GM18858 (cell line): ENCODE data around the gene C2orf81.
A peak's percentile ranks its signal among the peaks of the same experiment; 100 is the strongest.
"Not testable (repeated sequence)": the region's sequence is repeated elsewhere in the genome, so short reads cannot be mapped to it uniquely, and the experiment has no call there.

Source experiments
- ATAC-seq: cut with Tn5 transposase; IDR thresholded peaks from one replicate; pipeline ENCODE4 v1.9.1; 2021; ENCODE audit not compliant: unreplicated experiment

C2orf81 gene

DNA sequence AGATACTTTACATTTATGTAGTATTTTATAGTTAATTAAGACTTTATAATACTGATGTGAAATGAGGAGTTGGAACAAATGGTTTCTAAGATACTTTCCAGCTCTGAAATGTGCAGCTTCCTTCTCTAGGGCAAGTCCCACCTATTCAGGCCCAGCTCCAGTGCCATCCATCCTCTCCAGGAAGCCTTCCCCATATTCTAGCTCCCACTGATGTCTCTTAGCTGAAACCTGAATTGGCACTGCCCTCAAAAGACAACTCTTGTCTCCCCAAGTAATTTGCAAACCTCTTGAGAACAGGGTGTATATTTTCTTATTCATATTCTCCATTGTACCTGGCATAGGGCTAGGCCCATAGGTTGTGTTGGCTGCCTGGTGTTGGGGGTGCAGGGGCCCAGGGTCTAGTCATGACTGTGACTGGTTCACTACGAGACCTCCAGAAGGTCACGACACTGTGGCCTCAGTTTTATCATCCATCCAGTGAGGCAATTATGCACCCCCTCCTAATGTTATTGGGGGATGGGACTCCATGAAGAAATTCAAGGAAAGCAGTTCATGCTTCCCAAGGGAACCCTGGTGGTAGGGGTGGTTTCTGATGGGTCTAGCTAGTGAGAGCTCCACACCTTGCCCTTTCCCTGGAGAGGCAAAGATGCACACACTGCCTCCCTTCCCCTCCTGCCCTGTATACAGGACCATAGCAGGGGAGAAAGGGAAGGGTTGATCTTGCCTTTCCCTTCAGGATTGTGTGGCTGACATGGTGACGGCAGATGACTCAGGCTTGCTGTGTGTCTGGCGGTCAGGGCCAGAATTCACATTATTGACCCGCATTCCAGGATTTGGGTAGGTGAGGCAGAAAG, 2.9 kb upstream of the C2orf81 start:
- ATAC-seq: no peak

DNA sequence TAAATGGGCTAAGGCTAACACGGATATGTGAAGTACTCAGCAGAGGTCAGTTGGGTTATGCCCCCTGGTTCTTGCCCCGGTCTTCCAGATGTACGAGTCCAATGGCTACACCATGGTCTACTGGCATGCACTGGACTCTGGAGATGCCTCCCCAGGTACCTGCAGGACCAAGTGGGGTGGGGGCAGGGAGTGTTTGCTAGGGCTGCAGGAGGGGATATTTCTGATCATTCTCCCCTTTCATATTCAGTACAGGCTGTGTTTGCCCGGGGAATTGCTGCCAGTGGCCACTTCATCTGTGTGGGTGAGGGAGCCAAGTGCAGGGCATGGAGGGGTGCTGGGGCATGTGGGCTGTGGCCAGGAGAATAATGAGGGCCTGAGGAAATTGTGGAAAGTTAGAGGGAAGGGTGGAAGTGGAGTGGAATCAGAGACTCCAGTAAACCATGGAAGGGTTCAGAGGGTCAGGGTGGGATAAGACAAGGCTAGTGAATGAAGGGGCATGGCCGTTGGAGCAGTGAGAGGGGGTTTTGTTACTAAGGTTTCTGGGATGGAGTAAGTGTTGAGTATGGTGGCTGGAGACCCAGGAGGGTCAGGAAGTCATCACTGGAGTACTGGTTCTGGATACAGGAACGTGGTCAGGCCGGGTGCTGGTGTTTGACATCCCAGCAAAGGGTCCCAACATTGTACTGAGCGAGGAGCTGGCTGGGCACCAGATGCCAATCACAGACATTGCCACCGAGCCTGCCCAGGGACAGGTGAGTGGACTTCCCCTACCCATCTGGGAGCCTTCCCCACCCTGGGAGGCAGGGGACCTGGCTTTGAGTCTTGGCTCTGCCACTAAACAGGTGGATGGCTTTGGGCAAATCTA, 2.0 kb upstream of the C2orf81 start:
- ATAC-seq: no peak

DNA sequence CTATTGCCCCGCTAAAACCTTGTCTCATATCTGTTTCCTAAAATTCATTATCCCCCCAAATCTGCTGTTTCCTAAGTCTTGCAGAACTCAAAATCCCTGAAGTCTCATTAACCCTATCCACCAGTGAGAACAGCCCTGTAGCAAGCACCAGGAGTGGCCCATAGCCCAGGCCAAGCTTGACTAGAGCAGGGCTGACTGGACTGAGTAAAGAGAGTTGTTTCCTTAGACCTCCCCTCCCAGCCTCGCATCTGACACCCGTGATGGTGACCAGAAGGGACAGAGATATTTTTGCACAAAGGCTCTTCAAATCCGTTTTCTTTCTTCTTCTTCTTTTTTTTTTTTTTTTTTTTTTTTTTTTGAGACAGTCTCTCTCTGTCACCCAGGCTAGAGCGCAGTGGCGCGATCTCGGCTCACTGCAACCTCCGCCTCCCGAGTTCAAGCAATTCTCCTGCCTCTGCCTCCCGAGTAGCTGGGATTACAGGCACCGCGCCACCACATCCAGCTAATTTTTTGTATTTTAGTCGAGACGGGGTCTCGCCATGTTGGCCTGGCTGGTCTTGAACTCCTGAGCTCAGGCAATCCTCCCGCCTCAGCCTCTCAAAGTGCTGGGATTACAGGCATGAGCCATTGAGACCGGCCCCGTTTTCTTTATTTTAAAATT, 846 bp downstream of the C2orf81 start:
- ATAC-seq: not testable (repeated sequence)

DNA sequence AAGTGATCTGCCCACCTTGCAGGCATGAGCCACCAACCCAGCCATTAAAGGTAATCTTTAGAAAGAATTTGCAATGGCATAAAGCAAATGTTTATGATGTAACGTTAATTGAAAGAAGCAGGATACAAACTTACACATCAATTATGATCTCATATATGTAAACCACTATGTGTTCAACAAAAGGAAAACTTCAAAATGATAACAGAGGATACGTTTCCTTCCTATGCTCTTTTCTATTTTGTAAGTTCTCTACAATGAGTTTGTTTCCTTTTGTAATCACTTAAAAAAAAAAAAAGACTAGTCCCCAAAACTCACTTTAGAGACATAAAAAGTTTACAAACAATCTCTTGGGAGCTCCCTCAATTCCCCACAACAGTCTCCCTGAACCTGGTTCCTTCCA, 1.4 kb downstream of the C2orf81 start:
- no peak for ATAC-seq

DNA sequence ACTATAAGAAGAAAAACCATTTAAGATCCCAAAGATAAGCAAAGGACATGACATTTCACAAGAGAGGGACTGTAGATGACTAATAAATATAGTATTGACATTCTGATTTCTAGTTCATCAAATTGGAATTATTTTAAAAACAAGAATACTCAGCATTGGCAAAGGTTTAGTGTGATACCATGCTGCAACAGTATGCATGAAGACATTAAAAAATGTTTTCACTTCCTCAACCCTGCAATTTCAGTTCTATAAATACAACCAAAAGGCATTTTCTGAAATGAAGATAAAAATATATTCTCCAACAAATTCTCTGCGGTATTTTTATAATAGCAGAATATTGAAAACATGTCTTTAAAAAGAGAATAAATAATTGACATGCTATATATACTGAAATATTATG, 2.1 kb downstream of the C2orf81 start:
- ATAC-seq: no peak

DNA sequence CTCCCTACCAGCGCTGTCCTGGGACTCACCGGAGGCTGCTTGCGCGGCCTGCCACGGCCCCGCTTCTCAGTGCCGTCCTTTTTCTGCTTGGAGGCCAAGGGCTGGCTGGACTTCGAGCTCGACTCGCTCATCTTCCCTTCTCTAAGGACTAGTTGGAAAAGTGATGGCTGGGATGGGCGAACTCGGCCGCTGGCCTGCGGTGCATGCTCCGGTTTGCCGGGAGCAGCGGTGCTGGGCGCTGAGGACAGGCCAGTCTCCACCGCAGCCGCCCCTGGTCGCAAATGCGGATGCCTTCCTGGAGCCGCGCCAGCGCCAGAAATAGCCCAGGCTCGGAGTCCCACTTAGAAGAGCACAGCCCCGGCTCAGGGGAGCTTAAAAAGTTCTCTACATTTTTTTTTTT, 3.1 kb downstream of the C2orf81 start:
- ATAC-seq: no peak

DNA sequence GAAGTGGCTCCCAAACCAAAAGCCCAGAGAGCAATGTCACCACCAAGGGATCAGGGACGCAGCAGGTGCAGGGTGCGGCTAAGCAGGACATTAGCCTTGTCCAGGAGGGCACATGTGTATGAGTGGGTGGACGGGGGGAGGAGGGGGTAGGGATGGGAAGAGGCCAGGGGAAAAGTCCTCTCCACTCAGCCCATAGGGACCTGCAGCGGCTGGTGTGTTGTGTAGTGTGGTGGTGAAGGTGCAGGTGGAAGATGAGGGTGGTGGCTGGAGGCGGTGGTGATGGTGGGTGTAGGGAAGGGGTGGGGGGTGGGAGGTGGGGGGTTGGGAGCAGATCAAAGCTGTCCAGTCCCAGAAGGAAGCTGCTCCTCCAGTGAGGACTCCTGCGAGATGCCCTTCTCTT, 3.7 kb downstream of the C2orf81 start:
- no peak for ATAC-seq

DNA sequence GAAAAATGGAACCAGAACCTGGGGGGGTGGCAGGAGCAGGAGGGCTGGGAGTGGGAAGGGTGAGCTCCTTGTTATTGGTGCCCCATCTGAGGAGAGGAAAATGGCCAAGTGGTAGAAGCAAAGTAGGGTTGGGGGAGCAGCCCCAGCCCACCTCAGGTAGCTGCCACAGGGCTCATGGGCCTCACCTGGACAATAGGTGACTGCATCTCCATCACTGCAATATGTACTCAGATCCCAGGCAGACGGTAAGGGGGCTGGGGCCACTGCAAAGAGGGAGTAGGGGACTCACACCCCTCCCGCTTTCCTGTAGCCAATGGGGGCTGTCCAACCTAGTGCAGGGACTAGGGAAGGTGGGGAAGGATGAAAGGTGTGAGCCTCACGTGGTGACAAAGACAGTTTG, 4.2 kb downstream of the C2orf81 start:
- ATAC-seq: no peak

DNA sequence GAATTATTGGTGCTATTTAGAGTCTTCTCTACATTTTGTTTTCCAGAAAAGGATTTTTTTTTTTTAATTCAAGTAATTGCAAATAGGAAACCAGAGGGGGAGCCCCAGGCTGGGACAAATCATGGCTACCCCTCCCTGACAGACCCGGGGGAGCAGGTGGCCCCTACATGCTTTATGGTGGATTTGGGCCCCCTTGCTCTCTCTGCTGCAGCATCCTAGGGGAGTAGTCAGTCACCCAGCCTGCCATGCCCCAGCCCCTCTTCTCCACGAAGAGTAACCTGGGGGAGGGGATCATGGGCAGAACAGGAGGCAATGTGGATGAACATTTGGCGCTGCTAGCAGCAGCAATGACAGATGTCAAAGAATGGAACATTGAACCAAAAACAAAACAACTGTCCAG, 4.6 kb downstream of the C2orf81 start:
- ATAC-seq: no peak

DNA sequence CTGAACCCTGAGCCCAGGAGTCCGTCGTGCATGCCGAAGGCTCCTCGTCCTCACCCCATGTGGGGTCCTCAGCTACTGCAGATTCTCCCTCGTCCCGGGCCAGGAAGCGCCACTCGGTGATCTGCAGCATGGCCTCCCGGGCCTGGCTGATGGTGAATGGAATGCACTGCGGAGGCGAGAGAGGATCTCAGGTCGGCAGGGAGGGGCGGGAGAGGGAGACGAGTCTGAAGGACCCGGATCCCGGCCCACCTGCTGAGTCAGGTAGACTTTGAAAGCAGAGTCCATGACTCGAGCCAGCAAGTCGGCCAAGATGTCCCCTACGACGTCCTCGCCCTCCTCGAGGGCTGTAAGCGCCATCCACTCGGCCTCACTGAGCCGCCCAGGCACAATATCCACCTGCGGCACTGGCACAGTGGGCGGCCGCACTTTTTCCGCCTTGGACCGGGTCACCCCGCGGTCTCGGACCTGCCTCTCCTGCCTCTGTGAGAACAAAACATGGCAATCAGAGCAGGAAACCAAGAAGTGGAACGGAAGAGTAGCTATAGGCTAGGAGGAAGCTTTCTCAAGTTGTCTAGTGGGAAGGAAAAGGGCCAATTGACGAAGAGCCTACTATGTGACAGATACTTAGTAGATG, 5.5 kb downstream of the C2orf81 start:
- no peak for ATAC-seq

DNA sequence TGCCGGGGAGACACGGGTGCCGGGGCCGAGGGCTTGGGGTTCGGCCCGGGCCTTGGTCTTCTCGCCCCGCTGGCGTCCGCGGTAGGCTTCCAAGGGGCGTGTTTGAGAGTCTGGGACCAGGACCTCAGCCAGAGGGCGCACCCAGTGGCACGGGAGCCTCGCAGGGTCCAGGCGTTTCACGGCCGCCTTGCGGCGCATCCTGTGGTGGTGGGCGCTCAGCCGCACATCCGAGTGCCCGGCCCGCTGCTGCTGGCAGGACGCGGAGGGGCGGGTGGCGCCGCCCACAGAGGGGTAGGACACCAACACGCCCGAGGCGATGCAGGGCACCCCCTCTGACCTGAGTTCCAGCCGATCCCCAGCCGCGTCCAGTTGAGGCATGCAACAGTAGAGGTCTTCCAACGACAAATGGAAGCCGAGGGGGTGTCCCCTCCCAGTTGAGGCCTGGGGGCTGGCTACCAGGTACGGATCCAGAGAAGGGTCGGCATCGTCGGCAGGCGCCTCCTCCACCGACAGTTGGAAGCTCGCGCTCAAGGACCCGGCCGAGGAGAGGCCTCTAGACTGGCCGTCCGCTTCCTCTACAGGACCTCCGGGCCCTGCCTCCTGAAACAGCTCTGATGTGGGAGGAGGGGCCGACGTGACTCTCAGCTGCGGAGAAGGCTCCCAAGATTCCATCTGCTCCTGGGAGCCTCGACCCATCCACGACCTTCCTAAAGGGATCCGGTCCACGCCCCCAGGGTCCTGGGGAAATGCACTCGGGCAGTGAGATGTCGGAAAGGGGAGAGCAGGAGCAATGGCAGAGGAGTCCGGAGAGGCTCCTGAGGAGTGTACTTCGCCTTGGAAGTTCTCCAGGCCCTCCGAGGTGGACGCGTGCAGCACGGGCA, 6.3 kb downstream of the C2orf81 start:
- ATAC-seq: no peak

DNA sequence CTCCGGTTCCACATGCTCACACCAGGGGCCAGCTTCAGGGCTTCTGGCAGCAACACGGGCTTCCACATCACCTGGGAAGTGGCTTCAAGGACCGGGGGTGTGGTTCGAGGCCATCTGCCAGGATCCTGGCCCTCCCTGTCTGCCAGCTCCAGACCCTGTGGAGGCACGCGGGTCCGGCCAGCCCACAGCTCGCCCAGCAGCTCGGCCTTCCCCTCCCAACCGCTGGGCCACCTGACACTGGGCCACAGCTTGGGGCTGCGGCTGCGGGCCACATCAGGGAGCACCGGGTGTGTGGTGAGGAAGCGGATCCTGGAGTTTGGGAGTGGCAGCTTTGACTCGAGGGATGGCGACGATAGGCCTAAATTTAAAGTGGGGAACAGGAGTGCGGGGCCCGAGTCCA, 7.0 kb downstream of the C2orf81 start:
- ATAC-seq: no peak

DNA sequence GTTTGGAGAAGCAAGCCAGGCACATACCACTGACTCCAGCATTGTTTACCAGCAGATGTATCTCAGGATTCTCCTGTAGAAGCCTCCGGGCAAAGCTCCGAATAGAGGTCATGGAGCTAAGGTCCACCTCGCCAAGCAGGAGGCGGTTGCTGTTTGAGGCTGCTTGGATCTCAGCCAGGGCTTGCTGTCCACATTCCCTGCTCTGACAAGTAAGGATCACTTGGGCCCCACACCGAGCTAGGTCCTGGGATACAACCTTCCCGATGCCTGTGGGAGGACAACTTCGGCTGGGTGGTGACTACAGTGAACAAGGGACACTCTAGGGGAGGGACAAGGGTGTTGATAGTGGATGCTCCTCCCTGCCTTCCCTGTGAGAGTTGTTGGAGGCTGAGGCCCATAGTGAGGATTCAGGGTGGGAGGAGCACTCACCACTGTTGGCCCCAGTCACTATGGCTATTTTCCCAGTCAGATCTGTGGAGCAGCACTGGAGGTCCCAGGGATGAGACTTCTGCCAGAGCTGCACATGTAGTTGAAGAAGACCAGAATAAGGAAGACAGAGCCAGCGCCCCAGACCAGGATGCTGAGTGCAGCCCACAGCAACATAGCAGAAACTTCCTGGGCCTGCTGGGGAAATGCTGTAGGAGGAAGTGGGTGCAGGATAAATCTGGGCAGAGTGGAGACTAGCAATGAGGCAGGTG, 8.3 kb downstream of the C2orf81 start:
- no peak for ATAC-seq

DNA sequence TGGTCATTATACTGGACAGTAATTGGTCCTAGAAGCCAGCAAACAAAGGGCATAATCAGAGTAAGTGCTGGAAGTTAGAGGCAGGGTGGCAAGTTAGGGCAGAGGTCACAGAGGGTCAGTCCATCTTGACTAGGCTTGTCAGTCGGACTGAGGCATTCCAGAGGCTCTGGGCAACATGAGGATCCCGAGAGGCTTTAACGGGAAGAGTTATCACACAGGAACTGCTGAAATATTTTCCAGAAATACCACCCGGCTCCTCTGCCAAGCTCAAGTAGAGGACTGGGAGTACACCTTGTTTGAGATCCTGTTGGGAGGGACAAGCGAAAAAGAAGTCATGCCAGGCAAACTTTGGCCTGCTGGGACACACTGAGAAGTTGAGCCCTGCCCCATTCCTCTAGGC, 13.7 kb downstream of the C2orf81 start:
- no peak for ATAC-seq

DNA sequence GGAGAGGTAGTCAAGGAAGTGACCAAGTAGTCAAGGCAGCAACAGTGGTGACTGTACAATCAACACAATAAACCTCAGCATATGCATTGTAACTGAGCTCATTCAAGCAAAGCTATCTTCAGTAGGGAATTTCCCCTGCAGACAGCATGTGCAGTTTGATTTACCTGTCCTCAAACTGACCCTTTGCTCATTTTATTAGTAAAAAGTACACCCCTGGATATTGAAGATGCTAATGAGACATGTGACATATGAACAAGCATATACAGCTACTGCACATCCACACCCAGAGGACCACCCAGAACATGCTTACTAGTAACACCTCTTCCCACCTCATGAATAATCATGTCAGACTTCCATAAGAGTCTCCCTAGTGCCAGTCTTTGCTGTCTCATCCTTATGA, 15.4 kb downstream of the C2orf81 start:
- ATAC-seq: peak; percentile 83

DNA sequence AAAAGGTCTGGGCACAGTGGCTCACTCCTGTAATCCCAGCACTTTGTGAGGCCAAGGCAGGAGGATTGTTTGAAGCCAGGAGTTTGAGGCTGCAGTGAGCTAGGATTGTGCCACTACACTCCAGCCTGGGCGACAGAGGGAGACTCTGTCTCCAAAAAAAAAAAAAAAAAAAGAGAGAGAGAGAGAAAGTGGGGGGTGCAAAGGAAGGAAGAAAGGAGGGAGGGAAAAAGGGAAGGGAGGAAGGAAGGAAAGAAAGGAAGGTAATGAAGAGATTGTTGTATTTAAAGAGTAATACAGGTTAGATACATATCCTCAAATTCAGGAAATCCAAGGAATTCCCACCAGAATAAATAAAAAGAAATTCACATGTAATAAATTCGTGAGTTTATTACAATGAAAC, 19.5 kb downstream of the C2orf81 start:
- ATAC-seq: no peak

DNA sequence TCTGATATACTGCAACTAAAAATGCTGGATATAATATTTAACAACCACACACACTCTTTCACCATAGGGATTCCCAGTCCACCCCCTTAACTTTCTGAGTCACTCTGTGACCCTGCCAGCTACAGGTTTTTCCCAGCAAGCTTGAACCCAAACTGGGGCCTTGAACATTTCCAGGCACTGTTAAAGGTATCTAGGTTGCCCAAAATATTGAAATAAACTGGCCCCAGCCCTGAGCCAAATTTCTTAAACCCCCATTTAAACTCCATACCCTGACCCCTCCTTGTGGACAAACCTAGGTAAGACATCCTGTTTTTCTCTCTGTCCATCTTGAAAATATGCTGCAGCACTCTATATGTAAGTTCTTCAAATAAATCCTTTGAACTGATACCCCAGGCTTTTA, 21.6 kb downstream of the C2orf81 start:
- ATAC-seq: no peak

DNA sequence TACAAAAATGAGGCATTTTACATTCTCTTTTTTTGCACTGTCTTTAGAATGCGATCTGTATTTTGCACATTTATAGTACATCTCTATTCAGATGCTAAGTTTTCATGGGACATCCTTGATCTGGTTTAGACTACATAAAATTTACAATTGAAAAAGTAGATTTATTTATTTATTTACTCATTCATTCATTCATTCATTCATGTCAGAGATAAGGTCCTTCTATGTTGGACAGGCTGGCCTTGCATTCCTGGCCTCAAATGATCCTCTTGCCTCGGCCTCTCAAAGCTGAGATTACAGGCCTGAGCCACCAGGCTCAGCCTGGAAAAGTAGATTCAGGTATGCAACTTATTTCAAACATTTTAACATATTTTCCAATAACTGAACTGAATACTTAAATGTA, 25.3 kb downstream of the C2orf81 start:
- ATAC-seq: no peak

DNA sequence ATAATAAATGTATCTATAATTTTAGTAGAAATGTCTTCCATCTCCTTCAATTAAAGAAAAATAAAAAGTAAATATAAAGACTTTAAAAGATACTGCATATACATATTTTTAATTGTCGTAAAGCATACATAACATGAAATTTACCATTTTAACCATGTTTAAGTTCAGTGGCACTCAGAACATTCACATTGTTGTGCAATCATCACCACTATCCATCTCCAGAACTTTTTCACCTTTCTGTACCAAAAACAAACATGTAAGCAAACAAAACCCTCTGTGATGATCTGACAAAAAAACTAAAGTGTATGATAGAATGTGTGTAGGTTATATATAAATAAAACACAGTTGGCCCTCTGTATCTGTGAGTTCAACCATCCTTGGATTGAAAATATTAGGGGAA, 27.9 kb downstream of the C2orf81 start:
- no peak for ATAC-seq

DNA sequence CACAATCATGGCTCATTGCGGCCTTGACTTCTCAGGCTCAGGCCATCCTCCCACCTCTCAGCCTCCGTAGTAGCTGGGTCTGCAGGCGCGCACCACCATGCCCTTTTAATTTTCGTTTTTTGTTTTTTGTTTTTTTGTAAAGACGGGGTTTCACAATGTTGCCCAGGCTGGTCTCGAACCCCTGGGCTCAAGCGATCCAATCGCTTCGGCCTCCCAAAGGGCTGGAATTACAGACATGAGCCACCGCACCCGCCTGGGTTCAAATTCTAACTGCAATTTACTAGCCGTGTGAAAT, 29.0 kb downstream of the C2orf81 start:
- ATAC-seq: no peak
